Measurements from ENCODE around the gene ZNF662. TPM values are rescaled to one million over a fixed set of nuclear protein-coding genes. Genes with fewer than 3 reads are reported as not detected.

Gene ZNF662
- total and polyA plus RNA-seq, 9 of the 15 experiments (the other 6 are each of a cell fraction or from before 2014, with no cell fraction given) = 0.07 to 0.55 (median 0.27) TPM

DNA sequence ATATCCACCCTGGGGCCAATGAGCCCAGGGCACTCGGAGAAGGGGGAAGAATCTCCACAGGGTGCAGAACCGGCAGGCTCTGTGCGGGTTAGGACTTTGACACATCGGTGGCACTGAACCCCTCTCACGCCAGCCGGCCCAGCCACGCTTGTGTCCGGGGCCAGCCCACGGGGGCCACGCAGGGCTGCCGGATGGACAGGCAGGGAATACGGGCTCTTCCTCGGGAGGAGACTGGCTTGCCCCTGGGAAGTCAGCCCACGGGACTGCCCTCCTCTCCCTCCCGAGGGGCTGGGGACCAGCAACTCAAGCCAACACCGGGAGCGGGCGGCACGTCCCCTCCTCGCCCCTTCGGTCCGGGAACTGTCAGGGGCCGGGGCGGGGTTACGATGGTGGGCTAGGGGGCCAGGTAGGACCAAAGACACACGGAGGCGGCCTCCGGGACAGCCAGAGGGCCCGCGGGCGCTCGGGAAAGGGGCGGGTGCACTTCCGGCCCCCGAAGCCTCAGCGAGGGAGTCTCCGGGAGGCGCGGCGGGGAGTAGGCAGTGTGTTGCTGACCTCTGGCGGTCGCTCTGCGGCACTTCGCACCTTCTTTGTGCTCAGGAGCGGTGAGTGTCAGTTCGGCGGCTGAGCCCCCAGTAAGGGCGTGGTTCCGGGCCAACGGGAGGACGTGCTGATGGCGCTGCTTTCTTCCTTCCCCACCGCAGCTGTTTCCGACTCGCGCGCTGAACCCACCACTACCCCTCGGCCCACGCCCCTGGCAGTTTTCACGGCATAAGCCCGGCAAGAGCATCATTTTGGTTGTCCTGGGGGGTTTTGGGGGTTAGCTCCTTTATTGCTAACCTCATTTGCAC, 25.1 kb upstream of the ZNF662 start (continued):
- TF ChIP-seq, protein P1, sequence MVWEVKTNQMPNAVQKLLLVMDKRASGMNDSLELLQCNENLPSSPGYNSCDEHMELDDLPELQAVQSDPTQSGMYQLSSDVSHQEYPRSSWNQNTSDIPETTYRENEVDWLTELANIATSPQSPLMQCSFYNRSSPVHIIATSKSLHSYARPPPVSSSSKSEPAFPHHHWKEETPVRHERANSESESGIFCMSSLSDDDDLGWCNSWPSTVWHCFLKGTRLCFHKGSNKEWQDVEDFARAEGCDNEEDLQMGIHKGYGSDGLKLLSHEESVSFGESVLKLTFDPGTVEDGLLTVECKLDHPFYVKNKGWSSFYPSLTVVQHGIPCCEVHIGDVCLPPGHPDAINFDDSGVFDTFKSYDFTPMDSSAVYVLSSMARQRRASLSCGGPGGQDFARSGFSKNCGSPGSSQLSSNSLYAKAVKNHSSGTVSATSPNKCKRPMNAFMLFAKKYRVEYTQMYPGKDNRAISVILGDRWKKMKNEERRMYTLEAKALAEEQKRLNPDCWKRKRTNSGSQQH (CRISPR knock-in tag; IDR thresholded peaks at IDR 0.05) = no peak
- TF ChIP-seq U2AF1 (optimal IDR thresholded peaks at IDR 0.05; ENCODE audit: low read depth, low read length) = no peak
- TF ChIP-seq LARP7 (IDR thresholded peaks at IDR 0.05) = no peak
- no peak for TF ChIP-seq POLR2AphosphoS2 (IDR thresholded peaks at IDR 0.05; ENCODE audit: low read length)
- TF ChIP-seq, protein P2, sequence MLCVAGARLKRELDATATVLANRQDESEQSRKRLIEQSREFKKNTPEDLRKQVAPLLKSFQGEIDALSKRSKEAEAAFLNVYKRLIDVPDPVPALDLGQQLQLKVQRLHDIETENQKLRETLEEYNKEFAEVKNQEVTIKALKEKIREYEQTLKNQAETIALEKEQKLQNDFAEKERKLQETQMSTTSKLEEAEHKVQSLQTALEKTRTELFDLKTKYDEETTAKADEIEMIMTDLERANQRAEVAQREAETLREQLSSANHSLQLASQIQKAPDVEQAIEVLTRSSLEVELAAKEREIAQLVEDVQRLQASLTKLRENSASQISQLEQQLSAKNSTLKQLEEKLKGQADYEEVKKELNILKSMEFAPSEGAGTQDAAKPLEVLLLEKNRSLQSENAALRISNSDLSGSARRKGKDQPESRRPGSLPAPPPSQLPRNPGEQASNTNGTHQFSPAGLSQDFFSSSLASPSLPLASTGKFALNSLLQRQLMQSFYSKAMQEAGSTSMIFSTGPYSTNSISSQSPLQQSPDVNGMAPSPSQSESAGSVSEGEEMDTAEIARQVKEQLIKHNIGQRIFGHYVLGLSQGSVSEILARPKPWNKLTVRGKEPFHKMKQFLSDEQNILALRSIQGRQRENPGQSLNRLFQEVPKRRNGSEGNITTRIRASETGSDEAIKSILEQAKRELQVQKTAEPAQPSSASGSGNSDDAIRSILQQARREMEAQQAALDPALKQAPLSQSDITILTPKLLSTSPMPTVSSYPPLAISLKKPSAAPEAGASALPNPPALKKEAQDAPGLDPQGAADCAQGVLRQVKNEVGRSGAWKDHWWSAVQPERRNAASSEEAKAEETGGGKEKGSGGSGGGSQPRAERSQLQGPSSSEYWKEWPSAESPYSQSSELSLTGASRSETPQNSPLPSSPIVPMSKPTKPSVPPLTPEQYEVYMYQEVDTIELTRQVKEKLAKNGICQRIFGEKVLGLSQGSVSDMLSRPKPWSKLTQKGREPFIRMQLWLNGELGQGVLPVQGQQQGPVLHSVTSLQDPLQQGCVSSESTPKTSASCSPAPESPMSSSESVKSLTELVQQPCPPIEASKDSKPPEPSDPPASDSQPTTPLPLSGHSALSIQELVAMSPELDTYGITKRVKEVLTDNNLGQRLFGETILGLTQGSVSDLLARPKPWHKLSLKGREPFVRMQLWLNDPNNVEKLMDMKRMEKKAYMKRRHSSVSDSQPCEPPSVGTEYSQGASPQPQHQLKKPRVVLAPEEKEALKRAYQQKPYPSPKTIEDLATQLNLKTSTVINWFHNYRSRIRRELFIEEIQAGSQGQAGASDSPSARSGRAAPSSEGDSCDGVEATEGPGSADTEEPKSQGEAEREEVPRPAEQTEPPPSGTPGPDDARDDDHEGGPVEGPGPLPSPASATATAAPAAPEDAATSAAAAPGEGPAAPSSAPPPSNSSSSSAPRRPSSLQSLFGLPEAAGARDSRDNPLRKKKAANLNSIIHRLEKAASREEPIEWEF (CRISPR knock-in tag; IDR thresholded peaks at IDR 0.05) = no peak
- no peak for TF ChIP-seq PURB (CRISPR knock-in tag; IDR thresholded peaks at IDR 0.05; ENCODE audit: low read depth)
- TF ChIP-seq ZNF445 (CRISPR knock-in tag; IDR thresholded peaks at IDR 0.05; ENCODE audit: low read depth) = no peak
- no peak for TF ChIP-seq ZNF589 (CRISPR knock-in tag; IDR thresholded peaks at IDR 0.05; ENCODE audit: low read depth)
- TF ChIP-seq XRCC4 (IDR thresholded peaks at IDR 0.05; ENCODE audit: extremely low read depth, insufficient read depth, insufficient read length) = no peak
- TF ChIP-seq ADNP (tag; IDR thresholded peaks at IDR 0.05) = no peak
- no peak for TF ChIP-seq MED1 (CRISPR knock-in tag; IDR thresholded peaks at IDR 0.05; ENCODE audit: borderline replicate concordance)
- TF ChIP-seq, protein P3, sequence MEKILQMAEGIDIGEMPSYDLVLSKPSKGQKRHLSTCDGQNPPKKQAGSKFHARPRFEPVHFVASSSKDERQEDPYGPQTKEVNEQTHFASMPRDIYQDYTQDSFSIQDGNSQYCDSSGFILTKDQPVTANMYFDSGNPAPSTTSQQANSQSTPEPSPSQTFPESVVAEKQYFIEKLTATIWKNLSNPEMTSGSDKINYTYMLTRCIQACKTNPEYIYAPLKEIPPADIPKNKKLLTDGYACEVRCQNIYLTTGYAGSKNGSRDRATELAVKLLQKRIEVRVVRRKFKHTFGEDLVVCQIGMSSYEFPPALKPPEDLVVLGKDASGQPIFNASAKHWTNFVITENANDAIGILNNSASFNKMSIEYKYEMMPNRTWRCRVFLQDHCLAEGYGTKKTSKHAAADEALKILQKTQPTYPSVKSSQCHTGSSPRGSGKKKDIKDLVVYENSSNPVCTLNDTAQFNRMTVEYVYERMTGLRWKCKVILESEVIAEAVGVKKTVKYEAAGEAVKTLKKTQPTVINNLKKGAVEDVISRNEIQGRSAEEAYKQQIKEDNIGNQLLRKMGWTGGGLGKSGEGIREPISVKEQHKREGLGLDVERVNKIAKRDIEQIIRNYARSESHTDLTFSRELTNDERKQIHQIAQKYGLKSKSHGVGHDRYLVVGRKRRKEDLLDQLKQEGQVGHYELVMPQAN (IDR thresholded peaks at IDR 0.05; ENCODE audit: borderline replicate concordance) = no peak
- TF ChIP-seq JUN (IDR thresholded peaks at IDR 0.05; ENCODE audit: borderline replicate concordance, low read depth, low read length) = no peak
- TF ChIP-seq JUN (CRISPR knock-in tag; IDR thresholded peaks at IDR 0.05; ENCODE audit: borderline replicate concordance) = no peak
- no peak for TF ChIP-seq HCFC1 (IDR thresholded peaks at IDR 0.05; ENCODE audit: low read depth, low read length)
- TF ChIP-seq, protein P4, sequence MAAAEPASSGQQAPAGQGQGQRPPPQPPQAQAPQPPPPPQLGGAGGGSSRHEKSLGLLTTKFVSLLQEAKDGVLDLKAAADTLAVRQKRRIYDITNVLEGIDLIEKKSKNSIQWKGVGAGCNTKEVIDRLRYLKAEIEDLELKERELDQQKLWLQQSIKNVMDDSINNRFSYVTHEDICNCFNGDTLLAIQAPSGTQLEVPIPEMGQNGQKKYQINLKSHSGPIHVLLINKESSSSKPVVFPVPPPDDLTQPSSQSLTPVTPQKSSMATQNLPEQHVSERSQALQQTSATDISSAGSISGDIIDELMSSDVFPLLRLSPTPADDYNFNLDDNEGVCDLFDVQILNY (CRISPR knock-in tag; IDR thresholded peaks at IDR 0.05) = no peak
- TF ChIP-seq ELF1 (tag; IDR thresholded peaks at IDR 0.05) = peak; percentile 78
- no peak for TF ChIP-seq THRAP3 (IDR thresholded peaks at IDR 0.05; ENCODE audit: borderline replicate concordance)

Data from K562 (cell line).